SK-N-SH treated with all-trans-retinoic acid at 6 μM for 48 hours (cell line): ENCODE measurements around the gene RAB3GAP2.

Experiments used
- ATAC-seq: fragments of 200-7000 bp; cut with Tn5 transposase; 3 replicates; pipeline ENCODE4 v1.9.1; 2020; ENCODE audit warnings: mild to moderate bottlenecking, moderate library complexity
- ARNTL ChIP-seq: fragments of 450-650 bp; formaldehyde crosslinking; IDR thresholded peaks from 2 replicates; pipeline ENCODE4 v1.5.0; 2020; ENCODE audit warnings: low read depth, mild to moderate bottlenecking, moderate library complexity, borderline replicate concordance
- BACH2 ChIP-seq: fragments of 250-450 bp; sonication (Bioruptor Pico); IDR thresholded peaks from 2 replicates; pipeline ENCODE4 v1.9.0; 2021; ENCODE audit warnings: mild to moderate bottlenecking, borderline replicate concordance
- CREB5 ChIP-seq: fragments of 250-450 bp; sonication (Bioruptor Pico); IDR thresholded peaks from 2 replicates; pipeline ENCODE4 v1.5.1; 2020; ENCODE audit warnings: low read depth, mild to moderate bottlenecking, moderate library complexity
- CSDC2 ChIP-seq: fragments of 250-450 bp; sonication (Bioruptor Pico); IDR thresholded peaks from 2 replicates; pipeline ENCODE4 v1.5.0; 2020; ENCODE audit warnings: mild to moderate bottlenecking, moderate library complexity
- GLIS3 ChIP-seq: fragments of 250-450 bp; sonication (Bioruptor Pico); IDR thresholded peaks from 2 replicates; pipeline ENCODE4 v1.5.0; 2020; ENCODE audit warnings: mild to moderate bottlenecking, moderate library complexity
- ISL1 ChIP-seq: fragments of 250-450 bp; sonication (Bioruptor Pico); IDR thresholded peaks from 2 replicates; pipeline ENCODE4 v2.1.2; 2022; ENCODE audit warnings: mild to moderate bottlenecking, moderate library complexity
- PATZ1 ChIP-seq: fragments of 250-450 bp; sonication (Bioruptor Pico); IDR thresholded peaks from 2 replicates; pipeline ENCODE4 v1.8.0; 2020; ENCODE audit warnings: mild to moderate bottlenecking, moderate library complexity, borderline replicate concordance
- RARB ChIP-seq: fragments of 250-450 bp; sonication (Bioruptor Pico); IDR thresholded peaks from 2 replicates; pipeline ENCODE4 v1.8.0; 2021; ENCODE audit warnings: mild to moderate bottlenecking, moderate library complexity
- SNAI2 ChIP-seq: fragments of 250-450 bp; sonication (Bioruptor Pico); IDR thresholded peaks from 2 replicates; pipeline ENCODE4 v1.5.0; 2020; ENCODE audit warnings: mild to moderate bottlenecking, moderate library complexity
- TCF4 ChIP-seq: fragments of 250-450 bp; sonication (Bioruptor Pico); IDR thresholded peaks from 2 replicates; pipeline ENCODE4 v1.8.0; 2021; ENCODE audit warnings: mild to moderate bottlenecking, moderate library complexity, borderline replicate concordance
- TOX ChIP-seq: fragments of 250-450 bp; sonication (Bioruptor Pico); IDR thresholded peaks from 2 replicates; pipeline ENCODE4 v1.8.0; 2021; ENCODE audit warnings: mild to moderate bottlenecking, moderate library complexity, borderline replicate concordance
- TSHZ2 ChIP-seq: fragments of 250-450 bp; sonication (Bioruptor Pico); IDR thresholded peaks from 2 replicates; pipeline ENCODE4 v1.5.0; 2020; ENCODE audit warnings: mild to moderate bottlenecking, moderate library complexity
- ZC3H10 ChIP-seq: fragments of 250-450 bp; sonication (Bioruptor Pico); IDR thresholded peaks from 2 replicates; pipeline ENCODE4 v1.5.1; 2021; ENCODE audit warnings: mild to moderate bottlenecking, moderate library complexity
- ZNF565 ChIP-seq: fragments of 450-650 bp; formaldehyde crosslinking; conservative IDR thresholded peaks from 2 replicates; pipeline ENCODE4 v1.5.0; 2020; ENCODE audit warnings: low read depth, mild to moderate bottlenecking, moderate library complexity
- ZNF70 ChIP-seq: fragments of 450-650 bp; formaldehyde crosslinking; IDR thresholded peaks from 2 replicates; pipeline ENCODE4 v1.5.0; 2020; ENCODE audit warnings: mild to moderate bottlenecking, moderate library complexity
- ZNF8 ChIP-seq: fragments of 450-650 bp; formaldehyde crosslinking; IDR thresholded peaks from 2 replicates; pipeline ENCODE4 v1.5.0; 2020; ENCODE audit warnings: mild to moderate bottlenecking, moderate library complexity

The RAB3GAP2 gene

DNA sequence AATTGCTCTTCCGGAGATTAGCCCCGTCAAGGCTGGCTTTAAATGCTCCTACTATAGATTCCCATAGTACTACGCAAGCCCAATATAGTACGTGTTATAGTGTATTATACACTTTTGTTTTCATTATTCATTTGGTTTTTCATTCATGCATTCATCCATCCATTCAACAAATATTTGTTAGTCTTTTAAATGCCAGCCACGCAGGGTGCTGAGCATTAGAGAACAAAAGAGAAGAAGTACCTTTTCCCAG is 513 bp upstream of the RAB3GAP2 start:
- ATAC-seq, result no peak
- TF ChIP-seq ZNF70 (CRISPR knock-in tag) (no peak), ISL1 (CRISPR knock-in tag) (no peak), TSHZ2 (no peak), PATZ1 (CRISPR knock-in tag) (no peak), ZC3H10 (CRISPR knock-in tag) (no peak), BACH2 (no peak), CSDC2 (no peak)

- ATAC-seq, result peak; percentile 48
Measured at GRCh38 chr1:220271706-220272046, 577 bp downstream of the RAB3GAP2 start.

DNA sequence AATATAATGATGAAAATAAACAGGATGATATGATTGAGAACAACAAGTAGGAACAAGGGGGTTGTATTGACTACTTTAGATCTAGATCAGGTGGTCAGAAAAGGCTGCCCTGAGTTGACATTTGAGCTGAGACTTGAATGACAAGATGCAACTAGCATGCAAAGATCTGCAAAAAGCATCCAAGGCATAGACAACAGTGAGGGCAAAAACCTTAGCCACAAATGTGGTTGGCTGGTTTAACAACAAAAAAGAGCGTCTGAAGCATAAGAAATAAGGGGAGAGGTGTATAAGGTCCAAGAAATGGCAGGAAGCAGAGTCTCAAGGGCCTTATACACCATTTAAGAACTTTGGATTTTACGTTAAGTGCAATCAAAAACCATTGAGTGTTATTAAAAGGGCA is 3.2 kb downstream of the RAB3GAP2 start:
- TF ChIP-seq CSDC2, result no peak
- TF ChIP-seq TCF4 (CRISPR knock-in tag), result no peak
- no peak for TF ChIP-seq ISL1 (CRISPR knock-in tag)
- TF ChIP-seq ZNF565 (CRISPR knock-in tag), result no peak
- TF ChIP-seq PATZ1 (CRISPR knock-in tag), result no peak
- TF ChIP-seq BACH2, result no peak
- no peak for TF ChIP-seq SNAI2 (CRISPR knock-in tag)
- TF ChIP-seq CREB5 (CRISPR knock-in tag), result no peak

More at GRCh38 chr1:220271706-220272046, 577 bp downstream of the RAB3GAP2 start:
- TF ChIP-seq BACH2 (no peak), ZC3H10 (CRISPR knock-in tag) (no peak), ISL1 (CRISPR knock-in tag) (no peak), TCF4 (CRISPR knock-in tag) (no peak)
- TF ChIP-seq, all 23 proteins: peak for 0

DNA sequence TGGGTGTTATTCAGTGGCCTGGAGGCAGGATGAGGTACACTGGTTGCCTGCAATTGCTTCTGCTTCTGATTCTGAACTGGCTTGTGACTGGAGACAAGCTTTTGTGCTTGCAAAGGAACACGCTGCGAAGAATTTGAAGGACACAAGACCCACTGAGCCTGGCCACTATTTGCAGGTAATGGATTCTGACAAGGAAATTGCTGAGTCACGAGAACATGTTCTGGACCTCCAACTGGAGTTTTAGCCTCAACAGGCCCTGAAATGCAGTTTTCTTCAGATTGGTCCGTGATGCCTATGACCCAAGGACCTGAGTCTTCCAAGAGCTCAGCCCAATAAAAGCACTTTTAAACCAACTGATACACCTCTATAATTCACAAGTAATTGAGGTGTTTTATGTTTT is 4.6 kb downstream of the RAB3GAP2 start:
- no peak for ATAC-seq
- TF ChIP-seq ARNTL (CRISPR knock-in tag), result no peak
- no peak for TF ChIP-seq RARB (CRISPR knock-in tag)
- TF ChIP-seq ZNF8 (CRISPR knock-in tag), result no peak
- no peak for TF ChIP-seq CREB5 (CRISPR knock-in tag)
- TF ChIP-seq CSDC2, result no peak
- no peak for TF ChIP-seq GLIS3
- no peak for TF ChIP-seq BACH2
- no peak for TF ChIP-seq TOX (CRISPR knock-in tag)
- no peak for TF ChIP-seq ZNF565 (CRISPR knock-in tag)
- no peak for TF ChIP-seq PATZ1 (CRISPR knock-in tag)
- TF ChIP-seq, all 23 proteins: peak for 0

More for the DNA sequence above, 3.2 kb downstream of the RAB3GAP2 start:
- ATAC-seq, result no peak
